GM23338 (cell line): ENCODE data around the gene SLC25A20. TPM values are rescaled to one million over a fixed set of nuclear protein-coding genes. Genes with fewer than 3 reads are reported as not detected.

Experiments used
- ATAC-seq: fragments of 200-7000 bp; cut with Tn5 transposase; 3 replicates; pipeline ENCODE4 v1.9.1; 2020
- DNase-seq: peaks from one replicate; pipeline ENCODE4 v3.0.0-alpha.2; 2015; ENCODE audit warnings: low spot score
- H2AFZ ChIP-seq: fragments of 200-600 bp; sonication (generic); 2 replicates; pipeline ENCODE4 v1.8.0; 2016; ENCODE audit warnings: antibody characterized with exemption, mild to moderate bottlenecking, moderate library complexity
- H3F3A ChIP-seq: fragments of 200-600 bp; sonication (generic); replicated peaks from 2 replicates; pipeline ENCODE4 v1.8.0; 2017; ENCODE audit warnings: antibody characterized with exemption, mixed run types, low read depth
- H3K27ac ChIP-seq: fragments of 200-600 bp; sonication (generic); 2 replicates; pipeline ENCODE4 v1.6.1; 2016; ENCODE audit warnings: low read depth
- H3K27me3 ChIP-seq: fragments of 200-600 bp; sonication (generic); 2 replicates; pipeline ENCODE4 v1.8.0; 2016; ENCODE audit warnings: mild to moderate bottlenecking, mixed run types, moderate library complexity; ENCODE audit not compliant: insufficient read depth
- H3K36me3 ChIP-seq: fragments of 200-600 bp; sonication (generic); 2 replicates; pipeline ENCODE4 v1.8.0; 2016; ENCODE audit warnings: mild to moderate bottlenecking; ENCODE audit not compliant: insufficient read depth
- H3K4me1 ChIP-seq: fragments of 200-600 bp; sonication (generic); 2 replicates; pipeline ENCODE4 v1.8.0; 2016; ENCODE audit warnings: mild to moderate bottlenecking, moderate library complexity; ENCODE audit not compliant: insufficient read depth
- H3K4me2 ChIP-seq: fragments of 200-600 bp; sonication (generic); 2 replicates; pipeline ENCODE4 v1.7.1; 2017; ENCODE audit warnings: mixed run types
- H3K4me3 ChIP-seq: fragments of 200-600 bp; sonication (generic); 2 replicates; pipeline ENCODE4 v1.6.1; 2016; ENCODE audit warnings: mixed run types
- H3K79me2 ChIP-seq: fragments of 200-600 bp; sonication (generic); replicated peaks from 2 replicates; pipeline ENCODE4 v1.8.0; 2017; ENCODE audit warnings: mild to moderate bottlenecking; ENCODE audit not compliant: insufficient read depth
- H3K9me2 ChIP-seq: fragments of 200-600 bp; sonication (generic); 2 replicates; pipeline ENCODE4 v1.8.0; 2017; ENCODE audit not compliant: insufficient read depth
- H4K20me1 ChIP-seq: fragments of 200-600 bp; sonication (generic); replicated peaks from 2 replicates; pipeline ENCODE4 v1.8.0; 2017; ENCODE audit warnings: mild to moderate bottlenecking; ENCODE audit not compliant: insufficient read depth
- H3K27ac Mint-ChIP-seq: 2 replicates; pipeline ENCODE4 v1.8.0; 2020; ENCODE audit warnings: inconsistent platforms, mild to moderate bottlenecking, moderate library complexity, mixed read lengths
- H3K27me3 Mint-ChIP-seq: 3 replicates; pipeline ENCODE4 v1.8.0; 2022; ENCODE audit warnings: low read depth, mild to moderate bottlenecking, moderate library complexity, mixed read lengths, inconsistent platforms; ENCODE audit not compliant: insufficient read depth, poor library complexity
- H3K36me3 Mint-ChIP-seq: 3 replicates; pipeline ENCODE4 v1.8.0; 2021; ENCODE audit warnings: low read depth, mild to moderate bottlenecking, inconsistent platforms, moderate library complexity, mixed read lengths
- H3K4me1 Mint-ChIP-seq: 3 replicates; pipeline ENCODE4 v1.8.0; 2020; ENCODE audit warnings: mild to moderate bottlenecking, inconsistent platforms, mixed read lengths
- H3K4me3 Mint-ChIP-seq: 3 replicates; pipeline ENCODE4 v1.8.0; 2021; ENCODE audit warnings: moderate library complexity, mild to moderate bottlenecking, inconsistent platforms, mixed read lengths
- H3K9me3 Mint-ChIP-seq: 3 replicates; pipeline ENCODE4 v1.8.0; 2020; ENCODE audit warnings: moderate library complexity, mild to moderate bottlenecking, inconsistent platforms, mixed read lengths
- CREB1 ChIP-seq: fragments of 250-450 bp; sonication (Bioruptor Pico); IDR thresholded peaks from 2 replicates; pipeline ENCODE4 v1.5.0; 2020; ENCODE audit warnings: low read depth, mild to moderate bottlenecking, moderate library complexity
- ETS1 ChIP-seq: IDR thresholded peaks from 2 replicates; pipeline ENCODE4 v1.6.1; 2016; ENCODE audit warnings: antibody characterized with exemption
- EZH2 ChIP-seq: fragments of 200-600 bp; sonication (generic); IDR thresholded peaks from one replicate; pipeline ENCODE4 v1.8.0; 2017; ENCODE audit warnings: antibody characterized with exemption, mild to moderate bottlenecking, low read depth; ENCODE audit not compliant: unreplicated experiment
- EZH2phosphoT487 ChIP-seq: fragments of 200-600 bp; sonication (generic); IDR thresholded peaks from one replicate; pipeline ENCODE4 v1.8.1; 2018; ENCODE audit warnings: antibody characterized with exemption; ENCODE audit not compliant: unreplicated experiment
- JUNB ChIP-seq: IDR thresholded peaks from one replicate; pipeline ENCODE4 v1.6.1; 2016; ENCODE audit warnings: antibody characterized with exemption; ENCODE audit not compliant: unreplicated experiment
- NANOG ChIP-seq: IDR thresholded peaks from 2 replicates; pipeline ENCODE4 v1.6.1; 2016; ENCODE audit warnings: antibody characterized with exemption, borderline replicate concordance
- POLR2AphosphoS5 ChIP-seq: IDR thresholded peaks from 2 replicates; pipeline ENCODE4 v1.6.1; 2016; ENCODE audit warnings: antibody characterized with exemption, low read depth
- STAT1 ChIP-seq: IDR thresholded peaks from one replicate; pipeline ENCODE4 v1.6.1; 2016; ENCODE audit warnings: antibody characterized with exemption; ENCODE audit not compliant: unreplicated experiment
- ZNF114 ChIP-seq: fragments of 250-450 bp; sonication (Bioruptor Pico); IDR thresholded peaks from 2 replicates; pipeline ENCODE4 v1.5.0; 2020; ENCODE audit warnings: mild to moderate bottlenecking, moderate library complexity
- ZNF331 ChIP-seq: fragments of 250-450 bp; sonication (Bioruptor Pico); IDR thresholded peaks from 2 replicates; pipeline ENCODE4 v1.5.0; 2020; ENCODE audit warnings: low read depth, mild to moderate bottlenecking, moderate library complexity
- ZNF462 ChIP-seq: fragments of 250-450 bp; sonication (Bioruptor Pico); IDR thresholded peaks from 2 replicates; pipeline ENCODE4 v1.5.0; 2020; ENCODE audit warnings: mild to moderate bottlenecking, moderate library complexity
- polyA plus RNA-seq: library from polyadenylated mRNA; unstranded; fragments of >200 nt; fragmentation: Nextera tagmentation; extraction: Ambion mirVana; gene quantifications from 2 replicates; pipeline ENCODE4 v1.2.1, GENCODE V29; 2016
- total RNA-seq: library from RNA; depleted of rRNA; stranded (reverse); fragments of >200 nt; shearing (Covaris generic); gene quantifications from 2 replicates; pipeline ENCODE4 v1.2.3, GENCODE V29; 2014

Gene SLC25A20
- total and polyA plus RNA-seq, 2 experiments from 2014 or later = 3.0 to 4.3 TPM

GRCh38 chr3:48857641-48858040, 41.0 kb downstream of the SLC25A20 start (continued):
- TF ChIP-seq ZNF331 (CRISPR knock-in tag) (no peak), ETS1 (no peak), EZH2phosphoT487 (no peak), JUNB (no peak)

DNA sequence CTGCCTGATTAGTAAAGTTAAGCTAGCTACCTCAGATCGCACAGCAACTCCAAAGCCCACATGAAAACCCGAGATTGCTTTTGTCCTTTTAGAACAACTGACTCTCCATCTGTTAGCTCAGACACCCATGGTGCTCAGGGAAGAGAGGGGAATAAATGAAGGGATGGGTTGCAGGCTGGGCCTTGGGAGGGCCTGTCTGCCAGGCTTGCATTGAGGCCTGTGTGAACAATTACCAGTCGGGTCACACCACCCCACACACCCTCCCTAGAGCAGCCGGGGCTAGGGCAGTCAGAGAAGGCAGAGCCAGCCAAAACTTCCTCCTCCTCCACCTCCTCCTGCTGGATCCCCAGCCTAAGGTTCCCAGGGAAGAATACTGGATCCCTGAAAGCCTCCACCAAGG, 42.2 kb downstream of the SLC25A20 start:
- no peaks in the 10 kb centered on the region for H3K9me3 Mint-ChIP-seq

More for the DNA sequence above, 42.2 kb downstream of the SLC25A20 start:
- Histone ChIP-seq H3K79me2 (no peaks in the 10 kb centered on the region), H3K36me3 (no peaks in the 10 kb centered on the region), H3K27me3 (no peaks in the 10 kb centered on the region), H3K4me1 (no peaks in the 10 kb centered on the region), H3K9me2 (no peaks in the 10 kb centered on the region), H4K20me1 (no peaks in the 10 kb centered on the region), H3K27ac (no peak overlapping the region), H3K4me2 (no peak overlapping the region), H3K4me3 (no peak overlapping the region), H2AFZ (no peak overlapping the region), H3F3A (no peaks in the 10 kb centered on the region)
- TF ChIP-seq NANOG (no peak), JUNB (no peak), POLR2AphosphoS5 (no peak), ZNF462 (CRISPR knock-in tag) (no peak), ZNF331 (CRISPR knock-in tag) (no peak), EZH2 (no peak), ZNF114 (CRISPR knock-in tag) (no peak), CREB1 (CRISPR knock-in tag) (no peak), STAT1 (no peak)
- H3K36me3 Mint-ChIP-seq = no peaks in the 10 kb centered on the region
- peak overlapping the region; percentile 5; the same call in 1 of the 2 replicates for H3K27ac Mint-ChIP-seq
- ATAC-seq (peak; percentile 67), DNase-seq (no peak)
- peaks cover 5% of the 10 kb centered on the region for H3K27me3 Mint-ChIP-seq
- H3K4me3 Mint-ChIP-seq = no peak overlapping the region
- H3K4me1 Mint-ChIP-seq = no peaks in the 10 kb centered on the region
